Fibroblast of gingiva (primary cell): ENCODE data around the gene GRID1.
"Not testable (repeated sequence)": the region's sequence is repeated elsewhere in the genome, so short reads cannot be mapped to it uniquely, and the experiment has no call there.

Source experiments
- DNase-seq: peaks from one replicate; pipeline ENCODE4 v3.0.0-alpha.2; 2011; ENCODE audit warnings: low read depth

Gene GRID1

DNA sequence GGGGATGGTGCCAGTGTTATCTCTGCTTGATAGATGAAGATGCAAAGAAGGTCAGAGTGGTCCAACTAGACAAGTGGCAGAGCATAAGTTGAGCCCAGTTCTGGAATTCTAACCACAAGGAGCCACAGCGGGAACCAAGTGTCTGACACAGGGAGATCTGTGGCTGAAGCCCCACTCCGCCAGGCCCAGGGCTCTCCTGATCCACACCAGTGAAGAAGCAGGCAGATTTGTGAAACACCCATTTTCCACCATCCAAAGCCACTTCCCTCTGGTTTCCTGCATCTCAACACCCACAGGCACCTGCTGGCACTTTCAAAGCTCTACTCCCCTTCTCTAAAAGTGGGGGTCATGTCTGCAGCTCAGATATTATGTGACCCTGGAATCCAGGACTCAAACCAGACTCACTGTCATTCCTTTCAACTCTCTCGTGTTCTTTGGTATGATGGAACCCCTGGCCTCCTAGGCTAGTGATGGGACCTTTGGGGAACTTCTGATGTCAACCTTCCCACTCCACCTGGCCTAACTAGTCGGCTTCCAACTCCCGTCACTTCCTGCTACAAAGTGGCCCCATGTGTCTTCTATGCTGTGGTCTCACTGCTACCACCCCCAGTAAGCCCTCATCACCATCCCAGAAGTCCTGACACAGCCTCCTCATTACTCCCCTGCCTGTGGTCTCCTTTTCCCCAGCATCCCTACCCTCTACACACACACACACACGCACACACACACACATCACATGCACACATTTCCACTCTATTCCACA, 177.6 kb downstream of the GRID1 start:
- no peak for DNase-seq

DNA sequence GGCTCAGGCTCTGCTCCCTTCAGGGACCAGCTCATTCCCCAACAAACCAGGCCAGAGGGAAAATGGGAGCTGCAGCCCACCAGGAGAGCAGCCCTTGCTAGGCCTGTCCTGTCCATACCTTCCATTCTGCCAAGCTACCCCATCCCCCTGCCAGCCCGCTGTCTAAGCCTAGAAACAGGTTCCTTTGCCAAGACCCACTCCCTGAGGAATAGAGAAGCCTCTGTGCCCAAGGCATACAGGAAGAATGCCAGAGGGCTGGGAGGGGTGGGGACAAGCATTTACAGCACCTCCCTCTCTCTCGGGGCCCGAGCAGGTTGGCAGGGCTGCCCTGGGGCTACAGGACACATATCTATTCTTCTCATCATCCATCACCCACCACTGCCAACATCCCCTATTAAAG, 178.3 kb downstream of the GRID1 start:
- no peak for DNase-seq

DNA sequence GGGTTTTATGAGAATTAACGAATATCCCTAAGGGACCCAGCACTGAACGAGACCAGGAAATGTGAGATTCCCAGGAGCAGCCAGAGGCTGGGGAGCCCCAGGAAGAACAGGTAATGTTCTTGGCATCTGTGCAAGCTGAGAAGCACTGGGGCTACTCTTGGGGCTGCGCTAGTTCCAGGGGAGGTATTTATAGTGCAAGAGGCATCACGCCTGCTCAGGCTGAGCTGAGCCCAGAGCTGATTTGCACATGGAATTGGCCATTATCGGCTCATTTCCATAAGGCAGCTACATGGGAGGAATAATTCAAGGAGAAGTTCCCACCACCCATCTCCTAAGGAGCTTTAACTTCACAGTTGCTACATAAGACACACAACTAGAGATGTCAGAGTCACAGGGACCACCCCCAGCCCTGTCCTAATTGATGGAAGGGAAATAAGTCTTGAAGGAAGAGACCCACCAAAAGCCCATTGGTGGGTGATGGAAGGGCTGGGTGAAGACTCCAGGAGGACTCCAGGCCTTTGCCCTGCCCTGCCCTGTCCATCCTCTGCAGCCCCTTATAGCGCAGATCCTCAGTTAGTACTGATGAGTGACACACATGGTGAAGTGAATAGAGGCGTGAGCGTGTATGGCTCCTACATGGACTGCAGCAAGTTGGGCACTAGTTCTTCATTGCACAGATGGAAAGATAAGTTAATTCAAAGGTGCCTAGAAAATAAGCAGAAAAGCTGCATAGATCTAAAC, 178.9 kb downstream of the GRID1 start:
- DNase-seq, result no peak

DNA sequence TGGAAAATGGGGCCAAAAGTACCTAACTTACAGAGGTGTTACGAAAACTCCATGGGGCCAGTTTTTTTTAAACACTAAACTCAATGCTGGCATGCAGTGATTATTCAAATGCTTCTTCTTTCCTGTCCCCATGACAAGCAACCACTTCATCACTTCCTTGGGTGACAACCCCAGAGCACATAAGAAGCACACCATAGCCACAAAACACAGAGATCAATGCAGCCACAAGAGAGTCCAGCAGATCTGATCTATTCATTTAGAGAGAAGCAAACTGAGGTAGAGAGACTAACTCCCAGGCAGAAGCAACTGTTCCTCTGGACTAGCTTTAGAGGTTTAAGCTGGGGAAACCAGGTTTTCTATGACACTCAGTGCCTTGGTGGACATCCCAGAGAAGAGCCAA, 180.0 kb downstream of the GRID1 start:
- DNase-seq, result no peak

DNA sequence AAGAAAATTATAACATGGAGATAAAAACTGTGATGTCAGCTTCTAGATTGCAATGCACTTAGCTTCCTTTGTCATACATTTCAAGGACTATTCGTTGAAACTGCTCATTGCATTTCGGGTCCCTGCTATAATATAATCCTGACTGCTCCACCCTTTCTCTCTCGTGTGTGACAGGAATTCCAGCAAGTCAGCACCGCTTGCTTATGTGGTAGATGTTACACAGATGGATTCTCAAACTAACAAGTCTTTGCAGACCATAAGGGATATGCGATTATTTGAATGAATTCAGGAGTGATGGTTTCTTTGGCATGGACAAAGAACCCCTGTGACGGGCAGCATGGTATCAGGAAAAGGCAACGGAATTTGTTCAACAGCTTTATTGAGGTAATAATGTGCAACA, 184.0 kb downstream of the GRID1 start:
- DNase-seq, result no peak

DNA sequence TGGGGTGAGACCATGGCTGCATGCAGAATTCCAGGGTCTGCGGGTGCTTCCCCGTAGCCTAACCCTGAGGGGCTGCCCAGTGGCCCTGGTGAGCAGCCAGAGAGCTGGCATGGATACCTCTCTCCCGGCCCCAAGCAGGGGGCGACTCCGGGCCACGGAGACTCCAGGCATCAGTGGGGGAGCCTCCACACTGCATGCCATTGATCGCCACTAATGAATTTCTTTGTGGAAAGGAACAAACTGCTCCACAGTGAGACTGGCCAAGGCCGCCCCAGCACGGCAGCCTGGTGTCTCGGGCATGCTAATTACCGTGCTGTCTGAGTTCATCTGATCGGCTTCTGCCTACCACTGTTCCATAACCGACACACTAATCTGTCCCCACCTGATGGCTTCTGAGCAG, 184.4 kb downstream of the GRID1 start:
- no peak for DNase-seq

DNA sequence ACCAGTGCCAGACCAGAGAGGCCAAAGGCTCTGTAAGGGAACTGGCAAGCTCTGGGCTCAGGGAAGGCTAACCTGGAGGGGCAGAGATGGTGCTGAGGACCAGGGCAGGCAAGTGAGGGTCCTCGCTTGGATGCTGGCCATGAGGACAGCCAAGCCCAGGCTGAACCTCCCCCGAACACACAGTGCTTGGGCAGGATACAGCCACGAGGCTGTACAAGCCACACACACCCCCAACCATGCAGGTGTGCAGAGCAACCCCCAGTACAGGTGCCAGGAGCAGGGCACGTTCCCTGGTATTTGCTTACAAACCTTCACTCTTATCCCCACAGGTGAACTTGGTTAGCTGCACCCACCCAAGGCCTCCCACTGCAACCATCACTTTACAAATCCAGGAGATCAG, 185.7 kb downstream of the GRID1 start:
- no peak for DNase-seq

DNA sequence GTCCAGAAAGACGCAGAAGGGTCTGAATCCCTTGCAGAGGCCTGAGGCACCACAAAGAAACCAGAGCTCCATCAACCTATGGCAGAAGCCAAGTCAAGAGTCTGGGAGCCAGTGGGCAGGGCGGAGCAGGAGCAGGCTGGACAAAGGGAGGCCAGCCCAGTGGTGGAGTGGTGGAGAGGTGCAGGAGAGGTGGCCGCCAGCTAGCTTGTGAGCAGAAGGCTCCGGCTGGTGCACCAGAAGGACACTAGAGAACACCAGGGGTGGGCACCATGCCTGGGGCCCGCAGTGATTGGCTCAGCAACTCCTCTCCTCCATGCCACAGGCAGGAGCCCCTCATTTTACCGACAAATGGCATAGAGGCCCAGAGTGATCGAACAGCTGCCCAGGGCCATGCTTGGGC, 186.6 kb downstream of the GRID1 start:
- no peak for DNase-seq

DNA sequence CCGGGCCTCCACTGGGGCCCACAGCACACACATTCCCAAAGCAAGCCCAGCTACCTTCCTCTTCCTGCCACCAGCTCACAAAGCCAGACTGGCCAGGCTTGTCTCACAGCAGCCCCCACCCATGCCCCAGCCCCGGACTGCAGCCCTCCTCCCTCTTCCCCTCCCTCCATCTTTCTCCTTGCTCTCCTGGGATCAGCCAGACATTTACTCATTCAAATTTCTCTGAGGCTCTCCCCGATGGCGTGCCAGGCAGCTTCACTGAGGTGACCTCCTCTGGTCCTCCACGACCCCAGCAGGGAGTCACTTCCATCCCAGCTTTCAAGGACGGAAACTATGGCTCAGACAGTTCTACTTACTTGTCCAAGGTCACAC, 187.5 kb downstream of the GRID1 start:
- DNase-seq, result no peak

DNA sequence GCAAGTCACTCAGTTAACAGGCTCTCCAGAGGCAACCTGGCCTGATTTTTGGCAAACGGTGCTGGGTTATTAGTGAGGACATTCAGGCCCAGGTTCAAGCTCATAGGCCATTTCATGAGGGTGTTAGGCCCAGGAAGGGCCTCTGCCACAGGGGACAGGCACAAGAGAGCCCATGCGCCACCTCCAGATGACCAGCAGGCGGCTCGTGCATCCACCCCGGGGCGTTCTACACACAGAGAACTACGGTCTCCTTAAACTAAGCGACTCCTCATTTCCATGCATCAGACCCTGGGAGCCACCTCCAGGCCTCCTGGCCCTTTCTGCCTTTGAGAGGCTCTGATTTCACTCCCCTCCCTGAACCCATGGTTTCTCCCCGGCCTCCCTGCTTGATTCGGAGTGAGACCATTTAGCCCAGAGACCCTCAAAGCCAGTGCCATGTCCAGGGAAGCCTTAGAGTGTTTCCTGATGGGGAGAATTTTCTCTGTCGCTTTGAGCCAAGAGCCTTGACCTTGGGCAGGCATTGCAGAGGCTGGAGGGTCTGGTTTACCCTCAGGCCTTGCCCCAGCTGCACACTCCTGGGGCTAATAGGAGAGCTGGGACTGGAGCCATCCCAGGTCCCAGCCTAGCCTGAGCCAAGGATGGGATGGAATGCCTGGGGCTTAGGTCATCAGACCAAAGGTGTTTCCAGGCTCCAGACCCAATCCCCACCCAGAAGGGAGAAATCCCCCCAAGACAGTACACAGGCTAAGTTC, 188.0 kb downstream of the GRID1 start:
- DNase-seq, result no peak

DNA sequence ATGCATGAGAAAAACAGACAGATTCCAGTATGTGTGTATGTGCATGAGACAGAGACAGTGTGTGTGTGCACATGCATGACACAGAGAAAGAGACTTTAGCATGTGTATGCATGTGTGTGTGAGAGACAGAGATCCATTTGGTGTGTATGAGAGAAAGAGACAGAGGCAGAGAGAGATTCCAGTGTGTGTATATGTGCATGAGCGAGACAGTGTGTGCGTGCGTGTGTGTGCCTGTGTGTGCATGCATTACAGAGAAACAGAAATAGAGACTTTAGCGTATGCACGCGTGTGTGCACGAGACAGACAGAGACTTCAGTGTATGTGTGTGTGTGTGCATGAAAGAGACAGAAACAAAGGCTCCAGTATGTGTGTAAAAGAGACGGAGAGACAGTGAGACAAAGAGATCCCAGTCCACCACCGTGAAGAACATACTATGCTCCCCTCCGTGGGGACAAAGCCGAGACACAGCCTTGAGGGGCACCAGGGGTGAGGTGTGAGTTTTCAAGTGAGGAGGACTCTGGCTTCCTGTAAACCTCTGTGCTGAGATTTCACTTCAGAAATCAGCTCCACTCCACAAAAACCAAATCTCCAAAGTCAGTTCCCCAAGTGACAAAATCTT, 188.9 kb downstream of the GRID1 start:
- DNase-seq, result no peak

DNA sequence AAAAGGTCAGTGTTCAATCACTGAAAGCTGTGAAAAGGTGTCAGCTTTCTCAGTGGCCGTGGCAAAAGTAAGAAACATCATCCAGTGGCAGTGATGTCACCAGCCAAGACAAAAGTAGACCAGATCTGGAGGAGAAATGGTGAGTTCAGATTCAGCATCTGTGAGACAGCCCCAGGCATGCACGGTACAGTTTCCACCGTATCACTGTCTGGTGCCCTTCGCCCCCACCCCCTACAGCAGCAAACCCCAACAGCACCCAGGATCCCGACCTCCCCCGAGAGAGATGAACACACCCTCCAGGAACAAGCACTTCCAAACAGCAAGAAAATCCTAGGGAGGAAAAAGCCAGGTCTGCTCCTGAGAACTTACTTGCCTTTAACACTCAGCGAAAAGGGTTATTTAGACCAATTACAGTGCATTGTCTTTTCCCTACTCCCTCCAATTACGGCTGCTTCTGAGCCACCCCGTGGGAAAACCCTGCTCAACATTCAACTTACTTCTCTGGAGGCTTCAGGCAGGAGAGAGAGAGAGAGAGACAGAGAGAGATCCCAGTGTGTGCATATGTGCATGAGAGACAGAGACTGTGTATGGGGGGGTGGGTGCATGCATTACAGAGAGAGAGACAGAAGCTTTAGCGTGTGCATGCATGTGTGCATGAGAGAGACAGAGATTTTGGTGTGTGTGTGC, 189.6 kb downstream of the GRID1 start:
- DNase-seq, result no peak

DNA sequence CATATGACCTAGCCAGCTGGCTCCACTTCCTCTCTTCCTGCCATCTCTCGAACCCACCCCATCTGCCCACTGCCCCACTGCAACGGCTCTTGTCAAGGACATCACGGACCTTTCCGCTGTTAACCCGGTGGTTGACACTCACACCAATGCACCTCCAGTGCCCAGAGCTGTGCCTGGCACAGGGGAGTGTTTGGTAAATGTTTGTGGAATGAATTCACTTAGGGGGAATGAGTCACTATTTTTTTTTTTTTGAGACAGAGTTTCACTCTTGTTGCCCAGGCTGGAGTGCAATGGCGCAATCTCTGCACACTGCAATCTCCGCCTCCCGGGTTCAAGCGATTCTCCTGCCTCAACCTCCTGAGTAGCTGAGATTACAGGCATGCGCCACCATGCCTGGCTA, 191.1 kb downstream of the GRID1 start:
- not testable (repeated sequence) for DNase-seq

DNA sequence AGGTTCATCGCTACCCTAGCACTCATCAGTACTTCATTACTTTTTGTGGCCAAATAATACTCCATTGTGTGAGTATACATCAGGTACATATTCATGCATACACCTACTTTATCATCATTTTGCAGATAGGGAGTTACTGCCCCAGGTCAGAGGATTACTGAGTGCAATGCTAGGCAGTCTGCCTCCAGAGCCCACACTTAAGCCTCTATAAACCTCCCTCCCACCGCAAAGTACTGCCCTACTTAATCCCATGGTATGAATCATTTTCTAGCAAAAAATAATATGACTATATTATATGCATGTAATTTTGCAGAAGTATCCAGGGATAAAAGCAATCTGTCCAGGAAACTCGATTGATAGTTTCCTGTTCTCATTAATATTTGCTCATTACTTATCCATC, 194.3 kb downstream of the GRID1 start:
- DNase-seq, result no peak

DNA sequence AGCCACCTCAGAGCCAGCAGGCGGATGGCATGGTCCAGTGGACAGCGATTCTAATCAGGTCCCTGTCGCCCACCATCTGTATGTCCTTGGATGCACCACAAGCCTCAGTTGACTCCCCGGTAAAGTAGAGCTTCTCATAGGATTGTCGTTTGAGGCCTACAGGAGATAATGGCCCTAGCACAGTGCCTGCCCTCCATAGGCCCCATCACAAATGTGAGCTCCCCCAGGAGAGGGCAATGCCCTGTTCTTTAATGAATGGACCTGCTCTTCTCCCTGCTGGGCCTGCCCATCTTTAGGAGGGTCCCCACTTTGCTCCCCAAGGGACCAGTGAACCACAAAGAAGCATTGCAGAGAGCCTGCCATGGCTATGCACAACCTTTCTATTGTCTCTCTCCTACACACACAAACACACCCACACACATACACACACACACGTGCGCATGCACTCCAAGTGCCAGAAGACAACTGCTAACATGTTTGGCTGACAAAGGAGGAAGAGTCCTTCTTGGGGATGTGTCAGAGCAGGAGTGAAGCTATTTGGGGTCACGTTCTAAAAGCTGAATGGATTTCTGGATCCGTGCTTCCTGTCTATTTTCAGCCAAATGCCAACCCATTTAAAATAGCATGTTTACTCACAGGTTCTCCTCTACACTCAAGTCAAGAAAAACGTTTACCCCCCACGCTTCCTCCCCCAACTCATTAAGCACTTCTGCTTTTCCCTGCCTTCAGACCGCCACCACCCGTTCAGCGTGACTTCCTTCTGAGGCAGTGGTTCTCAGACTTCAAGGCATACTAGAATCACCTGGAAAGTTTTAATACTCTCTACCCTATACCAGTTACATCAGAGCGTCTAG, 196.1 kb downstream of the GRID1 start:
- DNase-seq, result no peak

DNA sequence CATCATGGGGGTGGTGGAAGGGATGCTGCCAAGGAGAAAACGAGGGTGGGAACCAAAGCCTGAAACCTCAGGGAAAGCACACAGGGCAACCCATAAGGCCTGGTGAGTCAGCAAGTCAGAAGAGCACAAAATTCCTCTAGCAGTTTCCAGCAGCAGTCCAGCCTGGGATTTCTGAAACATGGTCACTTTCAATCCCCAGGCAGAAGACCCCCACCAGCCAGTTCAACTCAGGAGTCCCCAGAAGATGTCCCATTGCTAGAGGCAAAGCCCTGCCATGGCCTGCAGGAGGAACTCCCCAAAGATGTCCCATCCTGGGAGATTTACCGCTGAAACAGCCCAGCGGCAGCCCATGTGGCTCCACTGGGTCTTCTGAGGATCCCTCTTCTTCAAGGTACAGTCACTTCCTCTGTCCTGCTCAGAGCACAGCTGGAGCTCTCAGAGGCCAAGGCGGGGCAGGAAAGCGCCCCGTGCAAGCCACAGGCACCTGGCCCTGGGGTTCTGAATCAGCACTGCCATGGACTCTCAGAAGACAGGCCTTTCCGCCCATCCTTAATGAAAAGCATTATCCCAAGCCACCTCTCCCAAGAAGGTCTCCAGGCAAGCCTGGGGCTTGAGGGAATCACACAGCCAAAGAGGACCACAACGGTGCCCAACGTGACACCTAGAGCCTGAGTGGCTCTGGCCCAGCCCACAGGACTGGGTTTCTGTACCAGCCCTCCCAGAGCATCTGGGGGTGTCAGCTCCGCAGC, 196.9 kb downstream of the GRID1 start:
- no peak for DNase-seq

DNA sequence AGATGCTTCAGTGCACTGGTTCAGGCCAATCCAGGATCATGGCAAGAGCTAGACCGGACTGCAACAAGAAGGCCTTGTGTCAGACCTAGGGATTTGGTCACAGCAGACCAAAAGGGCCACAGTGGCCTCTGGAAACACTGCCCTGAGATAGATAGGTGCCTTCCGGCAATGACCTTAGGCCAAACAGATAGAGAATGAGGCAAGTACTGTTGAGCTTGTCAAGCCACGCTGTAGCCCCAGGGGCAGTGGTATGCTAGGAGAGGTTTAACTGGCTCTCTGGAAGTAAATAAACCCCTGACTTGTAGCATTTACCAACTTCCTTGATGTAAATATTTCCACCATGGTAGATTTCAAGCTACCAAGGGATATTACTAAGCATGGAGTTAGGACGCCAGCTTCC, 197.5 kb downstream of the GRID1 start:
- DNase-seq, result no peak

DNA sequence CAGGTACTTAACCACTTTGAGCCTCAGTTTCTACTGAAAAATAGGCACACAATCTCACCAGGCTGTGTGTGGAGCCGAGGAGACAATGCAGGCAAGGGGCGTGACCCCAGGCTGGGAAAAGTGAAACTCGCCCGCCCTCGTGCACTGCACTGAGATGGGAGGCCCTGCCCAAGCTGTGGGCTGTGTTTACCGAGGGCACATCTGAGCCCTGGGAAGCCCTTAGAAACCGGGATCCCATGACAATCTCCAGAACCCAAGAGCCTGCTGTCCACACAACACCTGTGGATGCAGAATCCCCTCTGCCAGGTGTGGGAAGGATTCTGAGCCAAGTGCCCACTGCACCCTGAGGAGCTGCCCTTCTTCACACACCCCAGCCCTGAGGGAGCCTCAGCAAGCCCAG, 198.3 kb downstream of the GRID1 start:
- DNase-seq, result no peak

DNA sequence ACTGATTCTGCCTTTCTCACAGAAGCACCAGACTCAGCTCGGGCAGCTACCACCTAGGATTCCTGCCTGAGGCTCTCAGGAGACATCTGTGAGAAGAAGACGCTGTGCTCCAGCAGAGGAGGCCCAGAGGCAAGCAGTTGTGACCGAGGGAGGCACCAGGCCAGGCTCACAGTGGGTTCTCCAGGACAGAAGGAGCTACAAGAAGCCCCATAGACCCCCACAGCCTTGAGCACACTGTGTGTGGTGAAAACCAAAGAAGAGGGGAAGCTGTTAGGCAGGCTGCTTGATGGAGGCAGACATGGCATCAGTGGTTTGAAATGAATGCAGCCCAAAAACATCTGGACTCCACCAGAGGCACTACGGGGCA, 198.8 kb downstream of the GRID1 start:
- DNase-seq, result no peak

DNA sequence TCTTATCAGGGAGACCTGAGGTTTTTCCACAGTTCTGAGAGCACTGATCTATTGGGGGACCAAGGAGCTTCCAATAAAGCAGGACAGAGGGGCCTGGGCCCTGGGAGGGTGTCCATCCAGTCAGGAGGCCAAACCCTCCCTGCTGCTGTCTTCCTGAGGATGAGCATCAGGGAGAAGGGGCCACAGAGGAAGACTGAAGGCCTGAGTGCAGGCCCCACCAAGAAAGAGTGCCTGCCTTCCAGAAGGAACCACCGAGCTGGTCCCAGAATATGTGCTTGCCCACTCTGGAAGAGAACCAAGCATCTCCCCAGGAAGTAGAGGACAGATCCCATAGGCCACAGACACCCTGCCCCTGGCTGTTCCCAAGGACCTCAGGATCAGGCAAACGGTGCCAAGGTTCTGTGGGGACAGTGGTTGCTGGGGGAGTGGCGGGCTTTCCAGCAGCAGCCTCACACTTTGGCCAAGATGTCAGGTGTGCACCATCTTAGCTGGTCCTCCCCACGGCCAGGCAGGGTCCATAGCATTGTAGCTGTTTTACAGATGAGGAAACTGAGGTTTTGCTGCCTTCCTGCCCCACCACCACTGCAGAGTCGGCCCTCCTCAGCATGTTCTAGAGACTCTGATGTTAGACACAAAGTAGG, 199.4 kb downstream of the GRID1 start:
- no peak for DNase-seq
